Effector memory CD8-positive, alpha-beta T cell (primary cell): ENCODE results near the gene NECTIN4.

ENCODE experiments used
- ATAC-seq: fragments of 150-1000 bp; cut with Tn5 transposase; replicated peaks from 2 replicates; pipeline ENCODE4 v1.10.0; 2021; ENCODE audit warnings: mild to moderate bottlenecking, moderate library complexity
- DNase-seq, 3 experiments: peaks; one replicate each; pipeline ENCODE4 v3.0.0; 2021
- H3K27ac Mint-ChIP-seq, 2 donors: one replicate each; pipeline ENCODE4 v1.8.0; 2022; ENCODE audit warnings: mild to moderate bottlenecking in 2 of 2, mixed read lengths in 2 of 2, moderate library complexity in 2 of 2
- H3K27me3 Mint-ChIP-seq, 2 donors: one replicate each; pipeline ENCODE4 v1.8.0; 2022; ENCODE audit warnings: mixed read lengths in 2 of 2
- H3K36me3 Mint-ChIP-seq: one replicate; pipeline ENCODE4 v1.8.0; 2022; ENCODE audit warnings: mild to moderate bottlenecking, moderate library complexity, mixed read lengths; ENCODE audit not compliant: insufficient read depth
- H3K4me1 Mint-ChIP-seq, 2 donors: one replicate each; pipeline ENCODE4 v1.8.0; 2022; ENCODE audit warnings: low read depth in 2 of 2, mixed read lengths in 2 of 2
- H3K4me3 Mint-ChIP-seq, 2 donors: one replicate each; pipeline ENCODE4 v1.8.0; 2022; ENCODE audit warnings: mild to moderate bottlenecking in 2 of 2, mixed read lengths in 2 of 2, moderate library complexity in 2 of 2
- H3K9me3 Mint-ChIP-seq, 2 donors: one replicate each; pipeline ENCODE4 v1.8.0; 2022; ENCODE audit warnings: mixed read lengths in 2 of 2

The NECTIN4 gene

GRCh38 chr1:161096530-161096929, 7.2 kb upstream of the NECTIN4 start:
- DNase-seq, result no peak
- H3K4me3 Mint-ChIP-seq, result peak overlapping the region in 1 of 2 donors; percentile 15
- no peak for ATAC-seq
- no peaks in the 10 kb centered on the region for H3K27me3 Mint-ChIP-seq
- H3K4me1 Mint-ChIP-seq, result peaks cover 18 to 21% of the 10 kb centered on the region in 2 donors
- H3K36me3 Mint-ChIP-seq, result peaks cover 51% of the 10 kb centered on the region
- H3K27ac Mint-ChIP-seq, result peak overlapping the region; percentile 99 to 100
- H3K9me3 Mint-ChIP-seq, result no peaks in the 10 kb centered on the region

- ATAC-seq (no peak), DNase-seq (no peak)
- Mint-ChIP-seq H3K9me3 (no peaks in the 10 kb centered on the region), H3K4me3 (no peak overlapping the region), H3K27me3 (no peaks in the 10 kb centered on the region), H3K36me3 (peaks cover 46% of the 10 kb centered on the region), H3K27ac (no peak overlapping the region), H3K4me1 (peaks cover 18 to 21% of the 10 kb centered on the region in 2 donors)
Measured at GRCh38 chr1:161096015-161096414, 6.7 kb upstream of the NECTIN4 start.

DNA sequence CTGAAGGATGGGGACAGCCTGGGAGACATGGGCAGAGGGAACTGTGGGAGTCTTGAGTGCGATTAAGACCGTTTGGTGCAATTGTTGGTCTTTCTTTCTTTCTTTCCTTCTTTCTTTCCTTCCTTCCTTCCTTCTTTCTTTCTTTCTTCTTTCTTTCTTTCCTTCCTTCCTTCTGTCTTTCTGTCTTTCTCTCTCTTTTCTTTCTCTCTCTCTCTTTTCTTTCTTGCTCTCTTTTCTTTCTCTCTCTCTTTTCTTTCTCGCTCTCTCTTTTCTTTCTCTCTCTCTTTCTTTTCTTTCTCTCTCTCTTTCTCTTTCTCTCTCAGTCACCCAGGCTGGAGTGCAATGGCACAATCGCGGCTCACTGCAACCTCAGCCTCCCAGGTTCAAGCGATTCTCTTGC, 5.9 kb upstream of the NECTIN4 start:
- H3K4me1 Mint-ChIP-seq, result peaks cover 18 to 21% of the 10 kb centered on the region in 2 donors
- H3K4me3 Mint-ChIP-seq, result no peak overlapping the region
- H3K27ac Mint-ChIP-seq, result no peak overlapping the region
- no peak for DNase-seq
- H3K9me3 Mint-ChIP-seq, result no peaks in the 10 kb centered on the region
- H3K36me3 Mint-ChIP-seq, result peaks cover 39% of the 10 kb centered on the region
- no peak for ATAC-seq
- H3K27me3 Mint-ChIP-seq, result no peaks in the 10 kb centered on the region

GRCh38 chr1:161094481-161094880, 5.1 kb upstream of the NECTIN4 start:
- no peaks in the 10 kb centered on the region for H3K9me3 Mint-ChIP-seq
- no peak overlapping the region for H3K27ac Mint-ChIP-seq
- no peak overlapping the region for H3K4me3 Mint-ChIP-seq
- no peak for ATAC-seq
- peaks cover 33% of the 10 kb centered on the region for H3K36me3 Mint-ChIP-seq
- H3K4me1 Mint-ChIP-seq, result peaks cover 18 to 21% of the 10 kb centered on the region in 2 donors
- no peak for DNase-seq
- H3K27me3 Mint-ChIP-seq, result no peaks in the 10 kb centered on the region

- DNase-seq (no peak), ATAC-seq (no peak)
- Mint-ChIP-seq H3K27me3 (no peaks in the 10 kb centered on the region), H3K4me1 (peaks cover 6 to 9% of the 10 kb centered on the region in 2 donors), H3K36me3 (peaks cover 15% of the 10 kb centered on the region), H3K4me3 (no peak overlapping the region), H3K9me3 (no peaks in the 10 kb centered on the region), H3K27ac (no peak overlapping the region)
Measured at GRCh38 chr1:161092621-161093028, 3.3 kb upstream of the NECTIN4 start.

GRCh38 chr1:161091796-161092507, 2.6 kb upstream of the NECTIN4 start:
- no peak for ATAC-seq
- no peak overlapping the region for H3K27ac Mint-ChIP-seq

DNA sequence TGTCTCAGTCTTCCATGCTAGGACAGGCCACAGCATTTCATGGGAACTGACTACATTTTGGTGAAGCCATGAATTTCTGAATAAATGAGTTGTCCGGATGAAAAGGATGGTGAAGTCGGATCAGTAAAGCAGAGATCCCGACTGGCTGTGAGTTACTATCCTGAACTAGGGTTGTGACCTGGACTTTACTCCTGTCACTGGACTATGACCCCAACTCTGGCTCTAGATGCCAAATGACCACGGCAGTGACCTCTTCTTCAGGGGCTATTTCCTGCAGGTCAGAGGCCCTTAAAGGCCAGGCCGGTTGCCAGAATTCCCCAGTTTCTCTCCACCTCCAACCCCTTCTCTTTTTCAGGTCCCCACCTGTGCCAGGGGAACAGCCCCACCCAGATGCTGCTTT, 1.7 kb upstream of the NECTIN4 start:
- H3K27me3 Mint-ChIP-seq, result peaks cover 2 to 4% of the 10 kb centered on the region in 2 donors
- no peaks in the 10 kb centered on the region for H3K36me3 Mint-ChIP-seq
- H3K9me3 Mint-ChIP-seq, result no peaks in the 10 kb centered on the region
- ATAC-seq (no peak), DNase-seq (no peak)
- no peak overlapping the region for H3K4me3 Mint-ChIP-seq
- H3K4me1 Mint-ChIP-seq, result peaks cover 0 to 2% of the 10 kb centered on the region in 2 donors
- H3K27ac Mint-ChIP-seq, result no peak overlapping the region

More at GRCh38 chr1:161091796-161092507, 2.6 kb upstream of the NECTIN4 start:
- Mint-ChIP-seq H3K9me3 (no peaks in the 10 kb centered on the region), H3K4me3 (no peak overlapping the region), H3K36me3 (peaks cover 8% of the 10 kb centered on the region), H3K27me3 (no peaks in the 10 kb centered on the region), H3K4me1 (peaks cover 2% of the 10 kb centered on the region in 2 donors)
- DNase-seq, result no peak

DNA sequence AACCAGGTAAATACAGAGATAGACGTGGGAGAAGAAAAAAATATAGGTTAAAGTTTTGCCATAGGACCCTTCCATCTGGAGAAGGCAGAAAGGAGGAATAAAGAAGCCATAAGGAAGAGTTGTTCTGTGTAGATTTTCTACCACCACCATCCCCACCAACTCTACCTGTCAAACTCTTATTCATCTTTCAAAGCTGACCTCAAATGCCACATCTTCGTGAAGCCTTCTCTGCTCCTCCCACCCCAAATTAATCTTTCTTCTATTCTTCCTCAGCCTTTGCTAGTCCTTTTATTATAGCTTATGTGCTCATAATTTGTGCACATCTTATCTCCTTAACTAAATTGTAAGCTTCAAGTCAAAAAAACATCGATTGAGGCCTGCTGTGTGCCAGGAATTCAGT, 1.3 kb upstream of the NECTIN4 start:
- DNase-seq, result no peak
- no peaks in the 10 kb centered on the region for H3K36me3 Mint-ChIP-seq
- no peaks in the 10 kb centered on the region for H3K9me3 Mint-ChIP-seq
- peaks cover 0 to 2% of the 10 kb centered on the region in 2 donors for H3K4me1 Mint-ChIP-seq
- peaks cover 6 to 9% of the 10 kb centered on the region in 2 donors for H3K27me3 Mint-ChIP-seq
- no peak overlapping the region for H3K4me3 Mint-ChIP-seq
- no peak overlapping the region for H3K27ac Mint-ChIP-seq
- ATAC-seq, result no peak

DNA sequence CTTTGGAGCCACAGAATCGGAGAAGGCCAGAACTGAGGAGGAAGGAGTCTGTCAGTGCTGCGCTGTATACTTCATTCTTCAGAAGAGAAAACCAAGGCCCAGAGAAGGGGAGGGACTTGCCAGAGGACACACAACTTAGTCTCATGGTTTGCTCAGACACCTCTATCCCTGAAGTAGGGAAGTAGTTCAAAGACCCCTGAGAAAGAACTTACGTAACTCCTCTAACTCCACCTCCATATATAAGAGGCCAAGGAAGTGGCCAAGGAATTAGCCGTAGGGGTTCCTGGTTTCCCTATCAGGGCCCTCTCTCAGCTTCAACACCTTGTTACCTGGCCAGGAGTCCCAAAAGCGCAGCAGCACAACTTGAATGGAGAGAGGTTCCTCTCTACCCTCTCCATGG, 580 bp upstream of the NECTIN4 start:
- no peaks in the 10 kb centered on the region for H3K9me3 Mint-ChIP-seq
- H3K4me3 Mint-ChIP-seq, result no peak overlapping the region
- H3K4me1 Mint-ChIP-seq, result peaks cover 0 to 2% of the 10 kb centered on the region in 2 donors
- no peak for DNase-seq
- no peak overlapping the region for H3K27ac Mint-ChIP-seq
- H3K27me3 Mint-ChIP-seq, result peaks cover 6 to 11% of the 10 kb centered on the region in 2 donors
- H3K36me3 Mint-ChIP-seq, result no peaks in the 10 kb centered on the region
- ATAC-seq, result no peak

GRCh38 chr1:161088587-161089110, 709 bp downstream of the NECTIN4 start:
- Mint-ChIP-seq H3K27me3 (peaks cover 6 to 11% of the 10 kb centered on the region in 2 donors), H3K36me3 (no peaks in the 10 kb centered on the region), H3K9me3 (no peaks in the 10 kb centered on the region), H3K27ac (no peak overlapping the region), H3K4me3 (no peak overlapping the region), H3K4me1 (peaks cover 0 to 2% of the 10 kb centered on the region in 2 donors)
- ATAC-seq (no peak), DNase-seq (no peak)

GRCh38 chr1:161086457-161086856, 2.9 kb downstream of the NECTIN4 start:
- Mint-ChIP-seq H3K36me3 (no peaks in the 10 kb centered on the region), H3K27ac (no peak overlapping the region), H3K4me3 (no peak overlapping the region), H3K9me3 (no peaks in the 10 kb centered on the region), H3K4me1 (peaks cover 0 to 2% of the 10 kb centered on the region in 2 donors), H3K27me3 (peaks cover 6 to 11% of the 10 kb centered on the region in 2 donors)
- ATAC-seq (no peak), DNase-seq (no peak)

DNA sequence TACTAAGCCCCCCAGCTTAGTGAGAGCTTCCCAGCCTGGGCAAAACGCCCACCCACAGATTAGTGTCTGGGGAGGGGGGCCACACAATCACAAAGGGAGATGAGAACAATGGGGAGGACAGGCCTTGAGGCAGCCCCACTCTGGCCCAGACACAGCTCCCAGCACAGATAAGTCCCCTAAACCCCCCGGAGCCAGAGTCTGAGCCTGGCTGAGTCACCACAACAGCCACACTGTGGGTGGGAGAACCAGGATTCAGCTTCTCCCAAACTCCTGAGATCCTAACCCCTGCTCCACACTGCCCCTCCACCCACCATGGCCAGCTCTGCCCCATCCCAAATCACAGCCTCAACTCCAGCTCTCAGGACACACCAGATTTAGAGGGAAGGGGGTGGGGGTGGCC, 4.2 kb downstream of the NECTIN4 start:
- Mint-ChIP-seq H3K4me3 (no peak overlapping the region), H3K27me3 (peaks cover 6 to 11% of the 10 kb centered on the region in 2 donors), H3K4me1 (peaks cover 0 to 2% of the 10 kb centered on the region in 2 donors), H3K27ac (peak overlapping the region in 1 of 2 donors; percentile 64), H3K9me3 (no peaks in the 10 kb centered on the region), H3K36me3 (no peaks in the 10 kb centered on the region)
- no peak for DNase-seq
- ATAC-seq, result no peak

DNA sequence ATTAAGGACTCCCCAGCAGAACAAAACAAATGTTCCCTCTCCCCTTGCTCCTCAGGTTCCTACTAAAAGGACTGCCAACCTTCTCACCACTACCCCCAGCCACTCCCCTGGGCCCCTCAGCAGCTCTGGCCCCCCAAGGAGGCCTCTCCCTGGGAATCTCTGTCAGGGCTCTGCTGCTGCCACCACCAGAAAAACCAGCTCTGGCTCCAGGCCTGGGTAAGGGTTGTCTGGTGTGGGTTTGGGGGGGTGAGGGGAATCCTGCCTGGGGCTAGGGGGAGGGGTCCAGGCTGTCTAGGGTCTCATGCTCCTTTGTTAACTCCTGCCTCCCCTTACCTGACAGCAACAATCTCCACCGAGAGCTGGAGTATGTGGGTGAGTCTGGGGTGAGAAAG, 4.8 kb downstream of the NECTIN4 start:
- DNase-seq (no peak), ATAC-seq (no peak)
- H3K27me3 Mint-ChIP-seq, result peaks cover 6 to 11% of the 10 kb centered on the region in 2 donors
- H3K4me3 Mint-ChIP-seq, result no peak overlapping the region
- no peaks in the 10 kb centered on the region for H3K36me3 Mint-ChIP-seq
- peaks cover 0 to 2% of the 10 kb centered on the region in 2 donors for H3K4me1 Mint-ChIP-seq
- H3K9me3 Mint-ChIP-seq, result no peaks in the 10 kb centered on the region
- H3K27ac Mint-ChIP-seq, result no peak overlapping the region
